ENCODE measurements around the gene BTD. TPM values are rescaled to one million over a fixed set of nuclear protein-coding genes. Genes with fewer than 3 reads are reported as not detected.

BTD gene
- total and polyA plus RNA-seq, 2 experiments from 2014 or later = 17.8 to 20.0 TPM

DNA sequence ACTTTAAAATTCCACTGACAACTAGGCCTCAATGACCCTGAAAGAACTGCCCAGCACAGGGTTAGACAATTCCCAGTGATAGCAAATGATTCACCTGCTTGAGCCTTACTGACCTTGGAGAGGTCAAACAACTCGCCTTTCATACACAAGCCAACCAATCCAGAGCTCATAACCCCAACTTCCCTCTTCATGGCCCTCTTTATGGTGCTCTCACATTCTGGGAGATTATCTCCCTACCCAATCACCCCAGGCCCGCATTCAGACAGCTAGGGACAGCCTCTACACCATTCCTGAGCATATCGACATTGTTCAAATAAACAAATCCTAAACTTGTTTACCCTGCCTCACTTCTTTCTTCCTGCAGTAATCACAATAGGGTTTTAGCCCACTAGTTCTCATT lies 47.8 kb upstream of the BTD start (continued):
- TF ChIP-seq, protein P1, sequence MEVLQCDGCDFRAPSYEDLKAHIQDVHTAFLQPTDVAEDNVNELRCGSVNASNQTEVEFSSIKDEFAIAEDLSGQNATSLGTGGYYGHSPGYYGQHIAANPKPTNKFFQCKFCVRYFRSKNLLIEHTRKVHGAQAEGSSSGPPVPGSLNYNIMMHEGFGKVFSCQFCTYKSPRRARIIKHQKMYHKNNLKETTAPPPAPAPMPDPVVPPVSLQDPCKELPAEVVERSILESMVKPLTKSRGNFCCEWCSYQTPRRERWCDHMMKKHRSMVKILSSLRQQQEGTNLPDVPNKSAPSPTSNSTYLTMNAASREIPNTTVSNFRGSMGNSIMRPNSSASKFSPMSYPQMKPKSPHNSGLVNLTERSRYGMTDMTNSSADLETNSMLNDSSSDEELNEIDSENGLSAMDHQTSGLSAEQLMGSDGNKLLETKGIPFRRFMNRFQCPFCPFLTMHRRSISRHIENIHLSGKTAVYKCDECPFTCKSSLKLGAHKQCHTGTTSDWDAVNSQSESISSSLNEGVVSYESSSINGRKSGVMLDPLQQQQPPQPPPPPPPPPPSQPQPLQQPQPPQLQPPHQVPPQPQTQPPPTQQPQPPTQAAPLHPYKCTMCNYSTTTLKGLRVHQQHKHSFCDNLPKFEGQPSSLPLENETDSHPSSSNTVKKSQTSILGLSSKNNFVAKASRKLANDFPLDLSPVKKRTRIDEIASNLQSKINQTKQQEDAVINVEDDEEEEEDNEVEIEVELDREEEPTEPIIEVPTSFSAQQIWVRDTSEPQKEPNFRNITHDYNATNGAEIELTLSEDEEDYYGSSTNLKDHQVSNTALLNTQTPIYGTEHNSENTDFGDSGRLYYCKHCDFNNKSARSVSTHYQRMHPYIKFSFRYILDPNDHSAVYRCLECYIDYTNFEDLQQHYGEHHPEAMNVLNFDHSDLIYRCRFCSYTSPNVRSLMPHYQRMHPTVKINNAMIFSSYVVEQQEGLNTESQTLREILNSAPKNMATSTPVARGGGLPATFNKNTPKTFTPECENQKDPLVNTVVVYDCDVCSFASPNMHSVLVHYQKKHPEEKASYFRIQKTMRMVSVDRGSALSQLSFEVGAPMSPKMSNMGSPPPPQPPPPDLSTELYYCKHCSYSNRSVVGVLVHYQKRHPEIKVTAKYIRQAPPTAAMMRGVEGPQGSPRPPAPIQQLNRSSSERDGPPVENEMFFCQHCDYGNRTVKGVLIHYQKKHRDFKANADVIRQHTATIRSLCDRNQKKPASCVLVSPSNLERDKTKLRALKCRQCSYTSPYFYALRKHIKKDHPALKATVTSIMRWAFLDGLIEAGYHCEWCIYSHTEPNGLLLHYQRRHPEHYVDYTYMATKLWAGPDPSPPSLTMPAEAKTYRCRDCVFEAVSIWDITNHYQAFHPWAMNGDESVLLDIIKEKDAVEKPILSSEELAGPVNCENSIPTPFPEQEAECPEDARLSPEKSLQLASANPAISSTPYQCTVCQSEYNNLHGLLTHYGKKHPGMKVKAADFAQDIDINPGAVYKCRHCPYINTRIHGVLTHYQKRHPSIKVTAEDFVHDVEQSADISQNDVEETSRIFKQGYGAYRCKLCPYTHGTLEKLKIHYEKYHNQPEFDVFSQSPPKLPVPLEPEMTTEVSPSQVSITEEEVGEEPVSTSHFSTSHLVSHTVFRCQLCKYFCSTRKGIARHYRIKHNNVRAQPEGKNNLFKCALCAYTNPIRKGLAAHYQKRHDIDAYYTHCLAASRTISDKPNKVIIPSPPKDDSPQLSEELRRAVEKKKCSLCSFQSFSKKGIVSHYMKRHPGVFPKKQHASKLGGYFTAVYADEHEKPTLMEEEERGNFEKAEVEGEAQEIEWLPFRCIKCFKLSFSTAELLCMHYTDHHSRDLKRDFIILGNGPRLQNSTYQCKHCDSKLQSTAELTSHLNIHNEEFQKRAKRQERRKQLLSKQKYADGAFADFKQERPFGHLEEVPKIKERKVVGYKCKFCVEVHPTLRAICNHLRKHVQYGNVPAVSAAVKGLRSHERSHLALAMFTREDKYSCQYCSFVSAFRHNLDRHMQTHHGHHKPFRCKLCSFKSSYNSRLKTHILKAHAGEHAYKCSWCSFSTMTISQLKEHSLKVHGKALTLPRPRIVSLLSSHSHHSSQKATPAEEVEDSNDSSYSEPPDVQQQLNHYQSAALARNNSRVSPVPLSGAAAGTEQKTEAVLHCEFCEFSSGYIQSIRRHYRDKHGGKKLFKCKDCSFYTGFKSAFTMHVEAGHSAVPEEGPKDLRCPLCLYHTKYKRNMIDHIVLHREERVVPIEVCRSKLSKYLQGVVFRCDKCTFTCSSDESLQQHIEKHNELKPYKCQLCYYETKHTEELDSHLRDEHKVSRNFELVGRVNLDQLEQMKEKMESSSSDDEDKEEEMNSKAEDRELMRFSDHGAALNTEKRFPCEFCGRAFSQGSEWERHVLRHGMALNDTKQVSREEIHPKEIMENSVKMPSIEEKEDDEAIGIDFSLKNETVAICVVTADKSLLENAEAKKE (CRISPR knock-in tag; IDR thresholded peaks at IDR 0.05) = no peak
- no peak for TF ChIP-seq EZH2 (IDR thresholded peaks at IDR 0.05; ENCODE audit: low read depth, unreplicated experiment)
- TF ChIP-seq CREB1 (CRISPR knock-in tag; IDR thresholded peaks at IDR 0.05; ENCODE audit: low read depth) = no peak

DNA sequence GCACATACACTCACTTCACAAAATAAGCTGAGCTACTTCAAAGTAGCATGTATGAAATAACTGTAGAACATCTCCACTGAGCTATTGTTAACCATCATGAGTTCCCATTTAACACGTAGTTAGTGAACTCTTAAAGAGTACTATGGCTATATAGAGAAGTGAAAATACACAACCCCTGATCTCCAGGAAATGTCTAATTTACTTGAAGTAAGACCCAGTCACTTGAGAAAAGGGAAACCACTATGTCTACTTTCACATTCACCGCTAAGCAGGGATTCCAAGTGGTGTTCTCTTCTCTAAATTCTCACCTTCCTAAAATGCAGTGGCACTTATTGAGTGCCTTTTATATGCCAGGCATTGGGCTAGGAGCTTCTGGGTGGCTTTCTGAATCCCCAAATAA lies 45.0 kb upstream of the BTD start:
- Histone ChIP-seq H3K27ac (ENCODE audit: low read depth) (no peak overlapping the region), H3K9me2 (ENCODE audit: insufficient read depth) (no peaks in the 10 kb centered on the region; the same call in 1 of the 2 replicates), H3K79me2 (replicated peaks; ENCODE audit: insufficient read depth) (no peaks in the 10 kb centered on the region; the same call in 1 of the 2 replicates), H3K4me2 (no peak overlapping the region), H3K36me3 (ENCODE audit: insufficient read depth) (no peaks in the 10 kb centered on the region; the same call in 1 of the 2 replicates), H3K4me3 (no peak overlapping the region), H3K4me1 (ENCODE audit: insufficient read depth) (no peaks in the 10 kb centered on the region), H2AFZ (no peak overlapping the region), H3K27me3 (ENCODE audit: insufficient read depth) (no peaks in the 10 kb centered on the region), H3F3A (replicated peaks; ENCODE audit: low read depth) (no peaks in the 10 kb centered on the region; the same call in 1 of the 2 replicates), H4K20me1 (replicated peaks; ENCODE audit: insufficient read depth) (no peaks in the 10 kb centered on the region; the same call in none of the 2 replicates)
- Mint-ChIP-seq H3K27me3 (ENCODE audit: insufficient read depth, low read depth, poor library complexity) (no peaks in the 10 kb centered on the region), H3K36me3 (ENCODE audit: low read depth) (peaks cover 15% of the 10 kb centered on the region), H3K27ac (no peak overlapping the region), H3K4me3 (no peak overlapping the region), H3K4me1 (peaks cover 6% of the 10 kb centered on the region; the same call in 1 of the 3 replicates), H3K9me3 (no peaks in the 10 kb centered on the region)
- DNase-seq (ENCODE audit: low spot score) (no peak), ATAC-seq (no peak)
- TF ChIP-seq, protein P2, sequence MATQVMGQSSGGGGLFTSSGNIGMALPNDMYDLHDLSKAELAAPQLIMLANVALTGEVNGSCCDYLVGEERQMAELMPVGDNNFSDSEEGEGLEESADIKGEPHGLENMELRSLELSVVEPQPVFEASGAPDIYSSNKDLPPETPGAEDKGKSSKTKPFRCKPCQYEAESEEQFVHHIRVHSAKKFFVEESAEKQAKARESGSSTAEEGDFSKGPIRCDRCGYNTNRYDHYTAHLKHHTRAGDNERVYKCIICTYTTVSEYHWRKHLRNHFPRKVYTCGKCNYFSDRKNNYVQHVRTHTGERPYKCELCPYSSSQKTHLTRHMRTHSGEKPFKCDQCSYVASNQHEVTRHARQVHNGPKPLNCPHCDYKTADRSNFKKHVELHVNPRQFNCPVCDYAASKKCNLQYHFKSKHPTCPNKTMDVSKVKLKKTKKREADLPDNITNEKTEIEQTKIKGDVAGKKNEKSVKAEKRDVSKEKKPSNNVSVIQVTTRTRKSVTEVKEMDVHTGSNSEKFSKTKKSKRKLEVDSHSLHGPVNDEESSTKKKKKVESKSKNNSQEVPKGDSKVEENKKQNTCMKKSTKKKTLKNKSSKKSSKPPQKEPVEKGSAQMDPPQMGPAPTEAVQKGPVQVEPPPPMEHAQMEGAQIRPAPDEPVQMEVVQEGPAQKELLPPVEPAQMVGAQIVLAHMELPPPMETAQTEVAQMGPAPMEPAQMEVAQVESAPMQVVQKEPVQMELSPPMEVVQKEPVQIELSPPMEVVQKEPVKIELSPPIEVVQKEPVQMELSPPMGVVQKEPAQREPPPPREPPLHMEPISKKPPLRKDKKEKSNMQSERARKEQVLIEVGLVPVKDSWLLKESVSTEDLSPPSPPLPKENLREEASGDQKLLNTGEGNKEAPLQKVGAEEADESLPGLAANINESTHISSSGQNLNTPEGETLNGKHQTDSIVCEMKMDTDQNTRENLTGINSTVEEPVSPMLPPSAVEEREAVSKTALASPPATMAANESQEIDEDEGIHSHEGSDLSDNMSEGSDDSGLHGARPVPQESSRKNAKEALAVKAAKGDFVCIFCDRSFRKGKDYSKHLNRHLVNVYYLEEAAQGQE (IDR thresholded peaks at IDR 0.05; ENCODE audit: unreplicated experiment) = no peak
- no peak for TF ChIP-seq EZH2 (IDR thresholded peaks at IDR 0.05; ENCODE audit: low read depth, unreplicated experiment)
- TF ChIP-seq EZH2phosphoT487 (IDR thresholded peaks at IDR 0.05; ENCODE audit: unreplicated experiment) = no peak
- no peak for TF ChIP-seq POLR2AphosphoS5 (IDR thresholded peaks at IDR 0.05; ENCODE audit: low read depth)
- TF ChIP-seq CREB1 (CRISPR knock-in tag; IDR thresholded peaks at IDR 0.05; ENCODE audit: low read depth) = no peak
- TF ChIP-seq, protein P3, sequence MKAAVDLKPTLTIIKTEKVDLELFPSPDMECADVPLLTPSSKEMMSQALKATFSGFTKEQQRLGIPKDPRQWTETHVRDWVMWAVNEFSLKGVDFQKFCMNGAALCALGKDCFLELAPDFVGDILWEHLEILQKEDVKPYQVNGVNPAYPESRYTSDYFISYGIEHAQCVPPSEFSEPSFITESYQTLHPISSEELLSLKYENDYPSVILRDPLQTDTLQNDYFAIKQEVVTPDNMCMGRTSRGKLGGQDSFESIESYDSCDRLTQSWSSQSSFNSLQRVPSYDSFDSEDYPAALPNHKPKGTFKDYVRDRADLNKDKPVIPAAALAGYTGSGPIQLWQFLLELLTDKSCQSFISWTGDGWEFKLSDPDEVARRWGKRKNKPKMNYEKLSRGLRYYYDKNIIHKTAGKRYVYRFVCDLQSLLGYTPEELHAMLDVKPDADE (IDR thresholded peaks at IDR 0.05) = no peak
- TF ChIP-seq JUNB (IDR thresholded peaks at IDR 0.05; ENCODE audit: unreplicated experiment) = no peak
- TF ChIP-seq ZNF331 (CRISPR knock-in tag; IDR thresholded peaks at IDR 0.05; ENCODE audit: low read depth) = no peak
- TF ChIP-seq, protein P4, sequence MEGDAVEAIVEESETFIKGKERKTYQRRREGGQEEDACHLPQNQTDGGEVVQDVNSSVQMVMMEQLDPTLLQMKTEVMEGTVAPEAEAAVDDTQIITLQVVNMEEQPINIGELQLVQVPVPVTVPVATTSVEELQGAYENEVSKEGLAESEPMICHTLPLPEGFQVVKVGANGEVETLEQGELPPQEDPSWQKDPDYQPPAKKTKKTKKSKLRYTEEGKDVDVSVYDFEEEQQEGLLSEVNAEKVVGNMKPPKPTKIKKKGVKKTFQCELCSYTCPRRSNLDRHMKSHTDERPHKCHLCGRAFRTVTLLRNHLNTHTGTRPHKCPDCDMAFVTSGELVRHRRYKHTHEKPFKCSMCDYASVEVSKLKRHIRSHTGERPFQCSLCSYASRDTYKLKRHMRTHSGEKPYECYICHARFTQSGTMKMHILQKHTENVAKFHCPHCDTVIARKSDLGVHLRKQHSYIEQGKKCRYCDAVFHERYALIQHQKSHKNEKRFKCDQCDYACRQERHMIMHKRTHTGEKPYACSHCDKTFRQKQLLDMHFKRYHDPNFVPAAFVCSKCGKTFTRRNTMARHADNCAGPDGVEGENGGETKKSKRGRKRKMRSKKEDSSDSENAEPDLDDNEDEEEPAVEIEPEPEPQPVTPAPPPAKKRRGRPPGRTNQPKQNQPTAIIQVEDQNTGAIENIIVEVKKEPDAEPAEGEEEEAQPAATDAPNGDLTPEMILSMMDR (conservative IDR thresholded peaks at IDR 0.05; ENCODE audit: low read depth in 2 of 2) = no peak
- no peak for TF ChIP-seq NANOG (IDR thresholded peaks at IDR 0.05; ENCODE audit: borderline replicate concordance)
- TF ChIP-seq ZNF114 (CRISPR knock-in tag; IDR thresholded peaks at IDR 0.05) = no peak
- TF ChIP-seq STAT1 (IDR thresholded peaks at IDR 0.05; ENCODE audit: unreplicated experiment) = no peak
